Prostate gland (tissue), 2 donors: Measurements from ENCODE around the gene PARP16.

Experiments used
- POLR2AphosphoS5 ChIP-seq: sonication (generic); formaldehyde crosslinking; IDR thresholded peaks from one replicate; pipeline ENCODE4 v1.6.1; 2017; ENCODE audit warnings: antibody characterized with exemption
- TF ChIP-seq, protein P1 (sequence below), 4 experiments: fragments of 200-600 bp in 2 of 4; fragments of 450-650 bp in 2 of 4; sonication (generic) in 2 of 4; IDR thresholded peaks; 1 replicate in 3 of 4; 2 replicates in 1 of 4; pipeline ENCODE4 v1.5.1; 2016 to 2019; ENCODE audit warnings: antibody characterized with exemption in 4 of 4, mild to moderate bottlenecking in 2 of 4, moderate library complexity in 2 of 4

DNA sequence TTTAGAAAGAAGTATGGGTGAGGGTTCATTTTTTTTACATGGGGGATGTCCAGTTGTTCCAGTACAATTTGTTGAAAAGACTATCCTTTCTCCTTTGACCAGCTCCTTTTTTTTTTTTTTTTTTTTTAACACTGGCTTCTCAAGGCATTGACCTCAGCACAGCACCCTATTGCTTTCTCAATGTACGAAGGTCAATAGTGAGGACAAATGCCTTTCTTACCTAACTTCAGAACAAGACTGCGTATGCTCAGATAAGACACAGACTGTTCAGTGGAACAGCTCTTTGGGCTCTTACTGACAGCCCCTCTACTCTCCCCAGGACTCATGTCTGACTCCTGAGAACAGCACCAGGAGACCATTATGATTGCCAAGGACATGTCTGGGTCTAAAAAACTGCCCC lies 65.0 kb downstream of the PARP16 start:
- TF ChIP-seq, protein P1, sequence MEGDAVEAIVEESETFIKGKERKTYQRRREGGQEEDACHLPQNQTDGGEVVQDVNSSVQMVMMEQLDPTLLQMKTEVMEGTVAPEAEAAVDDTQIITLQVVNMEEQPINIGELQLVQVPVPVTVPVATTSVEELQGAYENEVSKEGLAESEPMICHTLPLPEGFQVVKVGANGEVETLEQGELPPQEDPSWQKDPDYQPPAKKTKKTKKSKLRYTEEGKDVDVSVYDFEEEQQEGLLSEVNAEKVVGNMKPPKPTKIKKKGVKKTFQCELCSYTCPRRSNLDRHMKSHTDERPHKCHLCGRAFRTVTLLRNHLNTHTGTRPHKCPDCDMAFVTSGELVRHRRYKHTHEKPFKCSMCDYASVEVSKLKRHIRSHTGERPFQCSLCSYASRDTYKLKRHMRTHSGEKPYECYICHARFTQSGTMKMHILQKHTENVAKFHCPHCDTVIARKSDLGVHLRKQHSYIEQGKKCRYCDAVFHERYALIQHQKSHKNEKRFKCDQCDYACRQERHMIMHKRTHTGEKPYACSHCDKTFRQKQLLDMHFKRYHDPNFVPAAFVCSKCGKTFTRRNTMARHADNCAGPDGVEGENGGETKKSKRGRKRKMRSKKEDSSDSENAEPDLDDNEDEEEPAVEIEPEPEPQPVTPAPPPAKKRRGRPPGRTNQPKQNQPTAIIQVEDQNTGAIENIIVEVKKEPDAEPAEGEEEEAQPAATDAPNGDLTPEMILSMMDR (IDR thresholded peaks at IDR 0.05) = no peak
- TF ChIP-seq POLR2AphosphoS5 = no peak
